Calu3 (cell line): ENCODE measurements around the gene AKAP12. TPM values are rescaled to one million over a fixed set of nuclear protein-coding genes. Genes with fewer than 3 reads are reported as not detected.

ENCODE experiments used
- BruUV-seq: library from RNA; stranded (reverse); fragments of 400-500 nt; replicated peaks from 2 replicates; lab custom pipeline; 2021; lab: Mats Ljungman, UMichigan
- CTCF ChIA-PET: fragments of 300-600 bp; sonication (Branson Sonifier 250); formaldehyde crosslinking; loops from one replicate; lab custom pipeline; 2022; ENCODE audit warnings: antibody characterized with exemption; lab: Charles Lee
- DNase-seq: peaks from one replicate; pipeline ENCODE4 v3.0.0; 2022
- H3K27ac Mint-ChIP-seq: one replicate; pipeline ENCODE4 v1.8.0; 2022; ENCODE audit warnings: mixed read lengths; ENCODE audit not compliant: unreplicated experiment
- H3K27me3 Mint-ChIP-seq: one replicate; pipeline ENCODE4 v1.8.0; 2022; ENCODE audit warnings: mixed read lengths; ENCODE audit not compliant: unreplicated experiment
- H3K36me3 Mint-ChIP-seq: one replicate; pipeline ENCODE4 v1.8.0; 2022; ENCODE audit warnings: mild to moderate bottlenecking, moderate library complexity, mixed read lengths; ENCODE audit not compliant: insufficient read depth, unreplicated experiment
- H3K4me1 Mint-ChIP-seq: one replicate; pipeline ENCODE4 v1.8.0; 2022; ENCODE audit warnings: mild to moderate bottlenecking, low read depth, mixed read lengths; ENCODE audit not compliant: unreplicated experiment
- H3K4me3 Mint-ChIP-seq: one replicate; pipeline ENCODE4 v1.8.0; 2022; ENCODE audit warnings: mild to moderate bottlenecking, low read depth, moderate library complexity, mixed read lengths; ENCODE audit not compliant: unreplicated experiment
- H3K9me3 Mint-ChIP-seq: one replicate; pipeline ENCODE4 v1.8.0; 2022; ENCODE audit warnings: low read depth, mixed read lengths; ENCODE audit not compliant: unreplicated experiment
- CTCF ChIP-seq: fragments of 200-600 bp; IDR thresholded peaks from one replicate; pipeline ENCODE4 v1.8.0; 2022; ENCODE audit warnings: antibody characterized with exemption; ENCODE audit not compliant: unreplicated experiment
- intact Hi-C: fragments of 100-400 bp; cut with micrococcal nuclease; formaldehyde crosslinking; loops from one replicate; pipeline ENCODE4 v1.10.0; 2022; ENCODE audit not compliant: unreplicated experiment
- total RNA-seq: library from RNA; stranded (reverse); gene quantifications from 2 replicates; pipeline ENCODE4 v1.2.3, GENCODE V29; 2022

Gene AKAP12
- total RNA-seq, 1 experiment from 2014 or later = 31.8 TPM

DNA sequence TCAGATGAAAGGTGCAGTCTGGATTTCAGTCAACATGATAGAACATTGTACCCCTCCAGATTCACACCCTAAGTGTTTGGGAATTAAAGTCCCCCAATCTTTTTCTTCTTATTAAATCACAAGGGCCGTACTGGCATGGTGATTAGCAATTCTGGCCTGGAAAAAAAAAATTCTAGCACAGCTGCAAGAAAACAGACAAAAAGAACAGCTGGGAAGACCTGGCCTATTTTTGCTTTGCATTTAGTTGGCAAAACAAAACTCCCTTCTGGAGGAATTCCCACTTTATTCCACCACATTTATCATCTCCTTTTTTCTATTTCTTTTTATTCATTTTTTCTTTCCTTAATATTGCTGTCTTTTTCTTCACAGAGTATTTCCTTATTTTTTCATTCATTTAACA lies 39.8 kb upstream of the AKAP12 start:
- H3K27ac Mint-ChIP-seq = no peak overlapping the region
- no peak overlapping the region for H3K4me3 Mint-ChIP-seq
- intact Hi-C loops = no loop called here
- H3K36me3 Mint-ChIP-seq = no peaks in the 10 kb centered on the region
- no peaks in the 10 kb centered on the region for H3K4me1 Mint-ChIP-seq
- no peak for DNase-seq
- BruUV-seq = no TSS peak
- H3K27me3 Mint-ChIP-seq = no peaks in the 10 kb centered on the region
- CTCF ChIA-PET = no interaction called here
- TF ChIP-seq CTCF = no peak
- no peaks in the 10 kb centered on the region for H3K9me3 Mint-ChIP-seq

DNA sequence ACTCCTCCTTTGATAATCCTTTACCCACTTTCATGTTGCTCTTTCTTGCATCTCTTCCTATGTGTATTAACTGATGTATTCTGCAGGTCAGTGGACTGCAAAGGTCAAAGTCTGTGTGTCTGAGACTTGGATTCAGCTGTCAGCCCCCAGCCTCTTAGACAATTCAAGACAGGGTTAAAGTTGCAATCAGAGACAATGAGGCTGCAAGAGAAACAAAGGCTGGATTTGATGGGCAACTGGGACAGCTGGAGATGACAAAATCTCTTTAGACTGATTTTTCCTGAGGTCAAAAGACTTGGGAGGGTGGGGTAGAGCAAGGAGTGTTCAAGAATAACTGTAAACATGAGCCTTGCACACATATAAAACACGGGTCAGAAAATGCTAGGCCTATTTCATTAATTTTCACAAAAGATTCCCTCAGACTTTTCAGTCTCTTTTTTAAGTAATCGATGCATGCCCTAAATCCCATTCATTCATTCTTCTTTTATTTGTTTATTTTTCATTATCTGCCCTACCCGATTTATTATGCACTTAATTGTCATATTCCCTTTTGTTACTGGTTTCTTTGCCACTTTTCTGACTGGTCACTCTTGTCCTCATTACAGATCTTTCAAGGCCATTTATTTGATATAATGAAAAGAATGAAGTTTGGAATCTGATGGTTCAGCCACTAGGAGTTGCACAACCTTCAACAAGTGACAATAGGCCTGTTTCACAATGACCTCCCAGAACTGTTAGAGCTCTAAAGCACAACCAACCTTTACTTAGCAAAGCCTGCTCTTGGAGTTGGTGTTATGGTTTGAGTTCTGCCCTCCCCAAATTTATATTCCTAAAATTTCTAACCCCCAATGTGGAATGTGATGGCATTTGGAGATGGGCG lies 33.8 kb upstream of the AKAP12 start:
- Mint-ChIP-seq H3K27me3 (no peaks in the 10 kb centered on the region), H3K9me3 (no peaks in the 10 kb centered on the region), H3K4me1 (peaks cover 13% of the 10 kb centered on the region), H3K27ac (no peak overlapping the region), H3K36me3 (no peaks in the 10 kb centered on the region), H3K4me3 (no peak overlapping the region)
- DNase-seq = no peak
- BruUV-seq = no TSS peak
- intact Hi-C loops = no loop called here
- TF ChIP-seq CTCF = no peak
- CTCF ChIA-PET = no interaction called here

- no peaks in the 10 kb centered on the region for H3K9me3 Mint-ChIP-seq
- intact Hi-C loops = no loop called here
- no peaks in the 10 kb centered on the region for H3K36me3 Mint-ChIP-seq
- H3K4me1 Mint-ChIP-seq = peaks cover 13% of the 10 kb centered on the region
- DNase-seq = no peak
- BruUV-seq = no TSS peak
- no peak for TF ChIP-seq CTCF
- H3K27ac Mint-ChIP-seq = no peak overlapping the region
- H3K27me3 Mint-ChIP-seq = no peaks in the 10 kb centered on the region
- CTCF ChIA-PET = interaction anchor here (0.7 kb wide), 1 partner anchor 203 kb away, joined by 5 read pairs; no protein-coding TSS in a partner anchor
- no peak overlapping the region for H3K4me3 Mint-ChIP-seq
These were observed 32.1 kb upstream of the AKAP12 start for GRCh38 chr6:151207674-151208073.

GRCh38 chr6:151209071-151209831 lies 30.5 kb upstream of the AKAP12 start:
- H3K9me3 Mint-ChIP-seq = no peaks in the 10 kb centered on the region
- H3K27ac Mint-ChIP-seq = peak overlapping the region; percentile 63
- peak overlapping the region; percentile 61 for H3K4me3 Mint-ChIP-seq
- DNase-seq = peak; percentile 5
- H3K4me1 Mint-ChIP-seq = peaks cover 13% of the 10 kb centered on the region
- intact Hi-C loops = no loop called here
- H3K27me3 Mint-ChIP-seq = no peaks in the 10 kb centered on the region
- BruUV-seq = no TSS peak
- CTCF ChIA-PET = interaction anchor here (1.1 kb wide), 1 partner anchor 195 kb away, joined by 3 read pairs; no protein-coding TSS in a partner anchor
- H3K36me3 Mint-ChIP-seq = peaks cover 5% of the 10 kb centered on the region
- no peak for TF ChIP-seq CTCF
